GM13977 (cell line): Measurements from ENCODE around the gene GYG1.

Experiments
- DNase-seq: peaks from one replicate; pipeline ENCODE4 v3.0.0; 2012; ENCODE audit warnings: low spot score
- in situ Hi-C: fragments of 300-500 bp; cut with MboI; formaldehyde crosslinking; loops from one replicate; pipeline ENCODE4 v1.12.0; 2022; ENCODE audit warnings: low sequenced_read_pairs, low pct_unique_long_range_greater_than_20kb, mixed read lengths, inconsistent platforms; ENCODE audit not compliant: unreplicated experiment
- TF ChIP-seq, protein P1 (sequence below): IDR thresholded peaks from 2 replicates; pipeline ENCODE4 v1.5.1; 2012; ENCODE audit warnings: mild to moderate bottlenecking, control low read depth; ENCODE audit not compliant: insufficient read depth; ENCODE audit errors: extremely low read depth, missing control alignments

Gene GYG1

DNA sequence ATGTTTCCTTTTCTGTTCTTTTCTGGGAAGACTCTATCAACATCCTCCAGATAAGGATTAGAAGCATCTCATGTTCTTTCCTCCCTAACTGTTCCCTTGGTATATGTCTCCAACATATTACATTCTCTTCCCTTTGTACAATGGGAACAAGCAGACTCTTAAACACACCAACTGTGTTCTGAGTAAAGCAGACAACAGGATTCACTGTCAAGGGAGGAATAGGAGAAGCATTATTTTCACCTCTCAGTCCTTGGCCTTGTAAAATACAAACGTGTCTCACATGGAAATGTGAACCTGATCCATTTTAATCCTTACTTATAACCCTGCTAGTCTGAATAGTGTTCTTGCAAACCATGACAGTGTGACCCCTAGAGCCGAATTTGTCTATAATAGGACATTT, 19.6 kb downstream of the GYG1 start:
- in situ Hi-C loops: no loop called here
- no peak for DNase-seq
- TF ChIP-seq, protein P1, sequence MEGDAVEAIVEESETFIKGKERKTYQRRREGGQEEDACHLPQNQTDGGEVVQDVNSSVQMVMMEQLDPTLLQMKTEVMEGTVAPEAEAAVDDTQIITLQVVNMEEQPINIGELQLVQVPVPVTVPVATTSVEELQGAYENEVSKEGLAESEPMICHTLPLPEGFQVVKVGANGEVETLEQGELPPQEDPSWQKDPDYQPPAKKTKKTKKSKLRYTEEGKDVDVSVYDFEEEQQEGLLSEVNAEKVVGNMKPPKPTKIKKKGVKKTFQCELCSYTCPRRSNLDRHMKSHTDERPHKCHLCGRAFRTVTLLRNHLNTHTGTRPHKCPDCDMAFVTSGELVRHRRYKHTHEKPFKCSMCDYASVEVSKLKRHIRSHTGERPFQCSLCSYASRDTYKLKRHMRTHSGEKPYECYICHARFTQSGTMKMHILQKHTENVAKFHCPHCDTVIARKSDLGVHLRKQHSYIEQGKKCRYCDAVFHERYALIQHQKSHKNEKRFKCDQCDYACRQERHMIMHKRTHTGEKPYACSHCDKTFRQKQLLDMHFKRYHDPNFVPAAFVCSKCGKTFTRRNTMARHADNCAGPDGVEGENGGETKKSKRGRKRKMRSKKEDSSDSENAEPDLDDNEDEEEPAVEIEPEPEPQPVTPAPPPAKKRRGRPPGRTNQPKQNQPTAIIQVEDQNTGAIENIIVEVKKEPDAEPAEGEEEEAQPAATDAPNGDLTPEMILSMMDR: no peak

DNA sequence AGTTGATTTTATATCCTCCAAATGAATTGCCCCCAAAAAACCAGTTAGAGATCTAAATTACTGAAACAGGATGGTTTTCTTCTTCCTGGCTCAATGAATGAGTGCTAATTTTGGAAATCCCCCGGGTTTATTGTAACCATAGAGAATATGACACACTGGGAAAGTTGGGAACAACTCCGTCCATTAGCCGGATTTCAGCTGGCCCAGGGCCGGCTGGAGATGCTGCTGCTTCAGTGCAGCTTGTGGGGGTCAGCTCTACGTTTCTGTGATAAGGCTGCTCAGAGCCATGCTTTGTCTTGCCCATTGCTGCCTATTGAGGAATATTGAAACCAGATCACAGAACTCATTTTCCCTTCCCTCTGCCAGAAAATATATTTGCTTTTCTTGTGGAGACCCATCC, 20.3 kb downstream of the GYG1 start:
- TF ChIP-seq, protein P1: no peak
- in situ Hi-C loops: no loop called here

GRCh38 chr3:149013726-149014125, 22.4 kb downstream of the GYG1 start:
- no peak for DNase-seq
- TF ChIP-seq, protein P1: no peak
- in situ Hi-C loops: no loop called here

More for the DNA sequence above, 20.3 kb downstream of the GYG1 start:
- DNase-seq: no peak

GRCh38 chr3:149015393-149015792, 24.1 kb downstream of the GYG1 start:
- no peak for DNase-seq
- in situ Hi-C loops: no loop called here
- TF ChIP-seq, protein P1: no peak

DNA sequence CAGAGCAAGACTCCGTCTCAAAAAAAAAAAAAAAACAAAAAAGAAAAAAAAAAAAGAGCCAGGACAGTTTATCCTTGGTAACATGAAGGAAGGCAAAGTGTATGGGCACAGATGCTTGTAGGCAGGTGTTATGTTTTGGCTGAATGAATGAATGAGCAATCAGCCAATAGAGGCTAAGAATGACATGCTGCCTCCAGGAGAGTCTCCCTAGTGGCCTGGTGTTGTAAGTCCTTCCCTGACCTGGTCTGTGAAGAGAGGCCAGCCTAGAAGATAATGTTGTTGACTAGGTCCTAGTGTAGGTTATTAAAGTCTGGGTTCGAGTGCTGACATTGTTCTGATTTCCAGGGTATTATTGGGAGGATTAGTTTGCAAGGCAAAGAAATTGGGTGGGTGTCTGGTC, 24.9 kb downstream of the GYG1 start:
- in situ Hi-C loops: no loop called here
- DNase-seq: no peak

GRCh38 chr3:149016669-149017541, 25.6 kb downstream of the GYG1 start:
- DNase-seq: no peak
- in situ Hi-C loops: no loop called here
- TF ChIP-seq, protein P1: no peak

More for the DNA sequence above, 24.9 kb downstream of the GYG1 start:
- TF ChIP-seq, protein P1: no peak
